ENCODE data around the gene ZMYND12.

The ZMYND12 gene

DNA sequence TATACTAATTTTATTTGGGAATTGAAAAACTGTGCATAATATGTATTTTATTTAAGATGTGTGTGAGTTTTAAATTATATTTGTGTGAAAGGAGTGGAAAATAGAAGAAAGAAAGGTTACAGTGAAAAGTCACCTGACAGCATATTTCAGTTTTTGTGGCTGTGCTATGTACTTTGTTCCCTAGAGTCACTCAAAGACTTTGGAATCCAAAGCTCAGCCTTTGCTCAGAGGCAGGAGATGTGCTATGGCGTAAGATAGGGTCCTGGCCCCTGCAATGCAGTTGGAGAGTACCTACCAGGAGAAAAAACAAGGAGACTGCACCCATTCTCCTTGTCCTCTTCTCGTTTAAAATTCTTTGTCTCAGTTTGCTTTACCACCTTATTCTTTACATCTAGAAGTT, 10.2 kb upstream of the ZMYND12 start:
- Histone ChIP-seq H3K27ac (no peak overlapping the region), H3K36me3 (no peaks in the 10 kb centered on the region), H3K9me3 (ENCODE audit: severe bottlenecking) (no peaks in the 10 kb centered on the region), H3K4me3 (ENCODE audit: low read depth, low read length) (no peak overlapping the region), H3K27me3 (ENCODE audit: insufficient read depth, low read depth, severe bottlenecking) (no peaks in the 10 kb centered on the region)
- no peak for DNase-seq
- TF ChIP-seq CTCF (IDR thresholded peaks at IDR 0.05; ENCODE audit: low read depth, low read length): no peak

DNA sequence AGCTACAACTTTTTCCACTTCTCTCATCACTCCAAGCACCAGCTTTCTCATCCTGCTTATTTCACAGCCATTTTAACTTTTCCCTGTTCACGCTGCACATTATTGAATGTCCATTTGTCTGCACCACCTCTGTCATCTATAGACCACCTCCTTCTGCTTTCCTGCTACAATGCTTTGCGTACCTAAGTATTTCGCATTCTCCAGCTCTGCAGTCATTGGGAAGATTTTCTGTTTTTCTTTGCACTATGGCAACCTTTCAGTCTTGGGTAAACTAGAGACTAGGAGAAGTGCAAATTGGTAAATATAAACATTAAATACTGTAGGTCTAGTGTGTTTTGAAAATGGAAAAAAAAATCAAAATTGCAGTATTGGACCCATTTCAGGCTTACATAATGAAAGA, 8.1 kb upstream of the ZMYND12 start:
- Histone ChIP-seq H3K9me3 (ENCODE audit: severe bottlenecking) (no peaks in the 10 kb centered on the region), H3K4me3 (ENCODE audit: low read depth, low read length) (peak overlapping the region; percentile 78), H3K27me3 (ENCODE audit: insufficient read depth, low read depth, severe bottlenecking) (no peaks in the 10 kb centered on the region), H3K27ac (no peak overlapping the region), H3K36me3 (peaks cover 7% of the 10 kb centered on the region)
- no peak for DNase-seq
- no peak for TF ChIP-seq CTCF (IDR thresholded peaks at IDR 0.05; ENCODE audit: low read depth, low read length)

GRCh38 chr1:42462828-42463763, 7.3 kb upstream of the ZMYND12 start, which contains the start of gene CCDC30:
Gene CCDC30, plus strand, starts transcription at chr1:42463286. Its CDS starts 17,266 bp downstream, at chr1:42480552.
- TF ChIP-seq CTCF (IDR thresholded peaks at IDR 0.05; ENCODE audit: low read depth, low read length): no peak
- peak; percentile 98 for DNase-seq
- Histone ChIP-seq H3K36me3 (peaks cover 14% of the 10 kb centered on the region), H3K27ac (peak within 1 kb of the TSS; percentile 76), H3K9me3 (ENCODE audit: severe bottlenecking) (no peaks in the 10 kb centered on the region), H3K27me3 (ENCODE audit: insufficient read depth, low read depth, severe bottlenecking) (no peaks in the 10 kb centered on the region), H3K4me3 (ENCODE audit: low read depth, low read length) (peak within 1 kb of the TSS; percentile 78)

- H3K27ac ChIP-seq: no peak overlapping the region
- peaks cover 16% of the 10 kb centered on the region for H3K36me3 ChIP-seq
- DNase-seq: no peak
- no peak for TF ChIP-seq CTCF (IDR thresholded peaks at IDR 0.05; ENCODE audit: low read depth, low read length)
- H3K4me3 ChIP-seq (ENCODE audit: low read depth, low read length): no peak overlapping the region
- H3K27me3 ChIP-seq (ENCODE audit: insufficient read depth, low read depth, severe bottlenecking): no peaks in the 10 kb centered on the region
- no peaks in the 10 kb centered on the region for H3K9me3 ChIP-seq (ENCODE audit: severe bottlenecking)
Measured at GRCh38 chr1:42461196-42461595, 5.4 kb upstream of the ZMYND12 start.

DNA sequence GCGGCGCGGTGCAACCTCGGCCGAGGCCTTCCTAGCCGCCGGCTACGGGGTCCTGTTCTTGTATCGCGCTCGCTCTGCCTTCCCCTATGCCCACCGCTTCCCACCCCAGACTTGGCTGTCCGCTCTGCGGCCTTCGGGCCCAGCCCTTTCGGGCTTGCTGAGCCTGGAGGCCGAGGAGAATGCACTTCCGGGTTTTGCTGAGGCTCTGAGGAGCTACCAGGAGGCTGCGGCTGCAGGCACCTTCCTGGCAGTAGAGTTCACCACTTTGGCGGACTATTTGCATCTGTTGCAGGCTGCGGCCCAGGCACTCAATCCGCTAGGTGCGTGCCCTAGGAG, 900 bp upstream of the ZMYND12 start:
- Histone ChIP-seq H3K27ac (peak overlapping the region; percentile 81), H3K4me3 (ENCODE audit: low read depth, low read length) (peak overlapping the region; percentile 82), H3K9me3 (ENCODE audit: severe bottlenecking) (no peaks in the 10 kb centered on the region), H3K27me3 (ENCODE audit: insufficient read depth, low read depth, severe bottlenecking) (no peaks in the 10 kb centered on the region), H3K36me3 (peaks cover 16% of the 10 kb centered on the region)
- DNase-seq: peak; percentile 36
- no peak for TF ChIP-seq CTCF (IDR thresholded peaks at IDR 0.05; ENCODE audit: low read depth, low read length)

All from WERI-Rb-1 (cell line).